GM18907 (cell line): ENCODE results near the gene LIPJ.

ENCODE experiments used
- ATAC-seq: cut with Tn5 transposase; IDR thresholded peaks from one replicate; pipeline ENCODE4 v1.9.1; 2021; ENCODE audit warnings: mild to moderate bottlenecking, moderate library complexity; ENCODE audit not compliant: unreplicated experiment

The LIPJ gene

GRCh38 chr10:88592906-88593305, 6.3 kb downstream of the LIPJ start:
- ATAC-seq: no peak

GRCh38 chr10:88594482-88594881, 7.9 kb downstream of the LIPJ start:
- no peak for ATAC-seq

- ATAC-seq: peak; percentile 74
Observed at GRCh38 chr10:88598055-88598454, 11.5 kb downstream of the LIPJ start.

GRCh38 chr10:88608052-88608732, 21.6 kb downstream of the LIPJ start:
- ATAC-seq: no peak

DNA sequence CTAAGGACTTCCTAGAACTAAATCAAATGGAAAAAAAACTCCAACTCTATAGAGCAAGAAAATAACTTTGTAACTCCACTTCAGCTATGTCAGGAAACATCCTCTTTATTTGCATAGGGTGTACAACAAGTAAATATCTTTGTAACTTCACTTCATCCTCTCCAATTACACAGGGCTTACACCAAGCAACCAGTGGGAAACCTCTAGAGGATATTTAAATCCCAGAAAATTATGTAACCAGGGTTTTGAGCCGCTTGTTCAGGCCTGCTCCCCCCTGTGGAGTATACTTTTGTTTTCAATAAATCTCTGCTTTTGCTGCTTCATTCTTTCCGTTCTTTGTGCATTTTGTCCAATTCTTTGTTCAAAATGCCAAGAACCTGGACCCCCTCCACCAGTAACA, 22.2 kb downstream of the LIPJ start:
- no peak for ATAC-seq

GRCh38 chr10:88616250-88616977, 29.9 kb downstream of the LIPJ start:
- no peak for ATAC-seq

GRCh38 chr10:88617772-88618300, 31.3 kb downstream of the LIPJ start:
- ATAC-seq: no peak

DNA sequence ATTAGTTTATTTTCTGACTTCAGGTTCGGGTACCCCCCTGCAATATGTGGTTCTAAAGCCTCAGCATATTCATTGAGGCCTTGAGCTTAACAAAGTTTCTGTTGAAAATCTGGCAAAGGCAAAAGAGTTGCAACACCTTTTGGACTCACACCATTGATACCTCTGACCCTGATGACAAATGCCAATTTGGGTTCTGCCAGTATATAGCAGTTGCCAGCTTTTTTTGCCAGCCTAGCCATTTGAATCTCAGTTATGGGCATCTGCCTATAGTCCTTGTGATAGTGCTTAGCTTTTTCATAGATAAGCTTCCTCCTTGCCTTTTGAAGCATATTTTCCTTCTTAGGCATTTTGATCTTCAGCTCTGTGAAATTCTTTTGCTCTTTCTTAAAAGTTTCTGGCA, 31.9 kb downstream of the LIPJ start:
- ATAC-seq: no peak

- no peak for ATAC-seq
Observed at GRCh38 chr10:88620441-88620840, 33.9 kb downstream of the LIPJ start.

GRCh38 chr10:88623835-88624234, 37.3 kb downstream of the LIPJ start:
- ATAC-seq: no peak

GRCh38 chr10:88624840-88625239, 38.3 kb downstream of the LIPJ start:
- no peak for ATAC-seq

DNA sequence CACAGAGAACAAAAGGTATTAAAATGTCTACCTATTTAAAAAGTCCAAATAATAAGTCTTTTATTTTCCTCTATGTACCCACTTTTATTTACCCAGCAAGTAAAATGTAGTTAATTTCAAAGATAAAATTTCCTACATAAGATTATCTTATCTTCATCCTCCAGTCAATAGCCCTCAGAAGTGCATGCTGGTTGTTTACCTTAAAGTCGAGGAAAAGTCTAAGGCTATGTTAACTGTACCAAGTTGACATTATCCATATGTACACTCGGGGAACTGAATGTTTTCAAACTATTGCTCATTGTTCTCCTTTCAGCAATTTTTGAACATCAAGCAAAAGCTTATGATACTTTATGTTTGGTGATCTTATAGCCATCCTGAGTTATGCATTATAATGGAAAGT, 53.6 kb downstream of the LIPJ start:
- no peak for ATAC-seq

- no peak for ATAC-seq
Observed at GRCh38 chr10:88642209-88642608, 55.6 kb downstream of the LIPJ start.

- no peak for ATAC-seq
Observed at GRCh38 chr10:88642963-88643362, 56.4 kb downstream of the LIPJ start.

DNA sequence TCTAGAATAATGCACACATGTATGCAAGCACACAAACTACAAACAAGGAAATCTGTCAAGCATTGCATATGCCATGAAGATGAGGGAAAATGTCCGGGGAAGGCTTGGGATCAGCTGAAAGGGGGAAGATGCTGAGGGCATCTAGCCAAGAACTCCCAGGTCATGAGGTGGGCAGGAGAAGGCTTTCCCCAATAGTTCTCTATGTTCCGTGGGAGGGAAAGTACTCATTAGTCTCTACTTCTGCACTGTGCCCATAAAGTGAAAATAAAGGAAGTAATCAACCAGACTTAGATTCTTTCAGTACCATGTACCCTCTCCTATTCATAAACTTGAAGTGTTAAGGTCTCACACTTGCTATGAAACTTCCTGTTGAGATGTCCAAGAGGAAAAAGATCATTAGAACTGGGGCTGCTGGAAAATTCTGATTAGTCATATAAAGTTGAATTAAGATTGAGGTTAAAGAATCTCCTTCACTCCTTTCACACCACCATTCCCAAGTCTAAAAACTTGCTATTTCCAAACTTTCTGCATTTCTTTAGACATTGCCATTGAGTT, 60.6 kb downstream of the LIPJ start:
- no peak for ATAC-seq

- no peak for ATAC-seq
Observed at GRCh38 chr10:88651101-88651551, 64.6 kb downstream of the LIPJ start.

DNA sequence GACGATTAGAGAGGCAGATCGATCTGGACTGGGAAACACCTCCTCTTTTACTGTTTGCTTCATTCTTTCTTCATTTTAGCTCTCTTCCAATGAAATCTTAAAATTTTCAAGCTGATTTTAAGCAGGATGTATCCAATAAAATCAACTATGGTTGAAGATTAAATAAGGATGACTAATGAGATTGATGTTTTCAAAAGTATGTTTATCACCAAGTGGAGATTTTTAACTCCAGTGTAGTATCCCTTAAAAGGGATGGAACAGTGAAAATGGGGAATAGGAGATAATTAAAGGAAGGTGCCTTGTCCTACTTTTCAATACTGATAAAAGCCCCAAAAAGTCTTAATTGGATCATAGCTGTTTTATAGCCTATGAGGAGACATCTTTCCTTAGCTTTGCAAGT, 66.1 kb downstream of the LIPJ start:
- ATAC-seq: no peak
